OCI-LY7 (cell line): ENCODE results near the gene GJB4. TPM values are rescaled to one million over a fixed set of nuclear protein-coding genes. Genes with fewer than 3 reads are reported as not detected.
"Not testable (repeated sequence)": the region's sequence is repeated elsewhere in the genome, so short reads cannot be mapped to it uniquely, and the experiment has no call there.

Source experiments
- BruUV-seq: library from RNA; stranded (reverse); fragments of 400-500 nt; replicated peaks from 2 replicates; lab custom pipeline; 2021; lab: Mats Ljungman, UMichigan
- CTCF ChIA-PET: fragments of 300-600 bp; sonication (Branson Sonifier 250); formaldehyde crosslinking; loops from one replicate; lab custom pipeline; 2022; ENCODE audit warnings: antibody characterized with exemption; ENCODE audit not compliant: unreplicated experiment; lab: Charles Lee
- POLR2A ChIA-PET: fragments of 300-600 bp; sonication (Branson Sonifier 250); formaldehyde crosslinking; loops from one replicate; lab custom pipeline; 2022; ENCODE audit warnings: antibody characterized with exemption; lab: Charles Lee
- DNase-seq: peaks from one replicate; pipeline ENCODE4 v3.0.0-alpha.2; 2015; ENCODE audit warnings: low spot score
- H2AFZ ChIP-seq: fragments of 200-600 bp; sonication (generic), shearing (Covaris generic); 2 replicates; pipeline ENCODE4 v1.6.1; 2014; ENCODE audit warnings: mild to moderate bottlenecking, antibody characterized with exemption, low read length, moderate library complexity
- H3K27ac ChIP-seq: fragments of 200-600 bp; sonication (generic); 2 replicates; pipeline ENCODE4 v1.5.1; 2014; ENCODE audit warnings: mixed run types, low read depth, mild to moderate bottlenecking, moderate library complexity, low read length, inconsistent platforms; ENCODE audit not compliant: poor library complexity, severe bottlenecking
- H3K36me3 ChIP-seq: fragments of 200-600 bp; sonication (generic); 2 replicates; pipeline ENCODE4 v1.6.1; 2014; ENCODE audit warnings: mild to moderate bottlenecking, antibody characterized with exemption, low read length, moderate library complexity, mixed read lengths; ENCODE audit not compliant: insufficient read depth
- H3K4me1 ChIP-seq: fragments of 200-600 bp; sonication (generic); 2 replicates; pipeline ENCODE4 v1.5.1; 2014; ENCODE audit warnings: mild to moderate bottlenecking, low read length; ENCODE audit not compliant: insufficient read depth, poor library complexity, severe bottlenecking
- H3K4me2 ChIP-seq: fragments of 200-600 bp; sonication (generic); 2 replicates; pipeline ENCODE4 v1.6.1; 2014; ENCODE audit warnings: mild to moderate bottlenecking, low read length
- H3K4me3 ChIP-seq: fragments of 200-600 bp; sonication (generic); 2 replicates; pipeline ENCODE4 v1.5.1; 2014; ENCODE audit warnings: mild to moderate bottlenecking, low read depth, low read length; ENCODE audit not compliant: poor library complexity, severe bottlenecking
- H3K79me2 ChIP-seq: fragments of 200-600 bp; sonication (generic); 2 replicates; pipeline ENCODE4 v1.6.1; 2016; ENCODE audit warnings: low read depth, mild to moderate bottlenecking, low read length, moderate library complexity, mixed read lengths; ENCODE audit not compliant: insufficient read depth
- H3K9me2 ChIP-seq: fragments of 200-600 bp; sonication (generic); 2 replicates; pipeline ENCODE4 v1.6.1; 2016; ENCODE audit warnings: mild to moderate bottlenecking, low read length, mixed read lengths; ENCODE audit not compliant: insufficient read depth
- H3K9me3 ChIP-seq: fragments of 200-600 bp; sonication (generic); 2 replicates; pipeline ENCODE4 v1.6.1; 2014; ENCODE audit warnings: mild to moderate bottlenecking, mixed run types, low read length, mixed read lengths
- H4K20me1 ChIP-seq: fragments of 200-600 bp; sonication (generic); 2 replicates; pipeline ENCODE4 v1.6.1; 2014; ENCODE audit warnings: mild to moderate bottlenecking, antibody characterized with exemption, low read length, moderate library complexity, mixed read lengths; ENCODE audit not compliant: insufficient read depth
- EZH2phosphoT487 ChIP-seq: fragments of 200-600 bp; sonication (generic); IDR thresholded peaks from 2 replicates; pipeline ENCODE4 v1.6.1; 2018; ENCODE audit warnings: low read depth, borderline replicate concordance, mild to moderate bottlenecking, mixed run types, antibody characterized with exemption, low read length, moderate library complexity, mixed read lengths
- intact Hi-C: fragments of 100-400 bp; cut with micrococcal nuclease; formaldehyde crosslinking; loops from one replicate; pipeline ENCODE4 v1.10.0; 2022; ENCODE audit not compliant: unreplicated experiment
- total RNA-seq, 2 experiments: library from RNA; depleted of rRNA in 1 of 2; stranded (reverse); fragments of >200 nt in 1 of 2; shearing (Covaris generic) in 1 of 2; gene quantifications; 2 replicates each; pipeline ENCODE4 v1.2.3, GENCODE V29; 2014 to 2022
- TF ChIP-seq, protein P1 (sequence below): fragments of 200-600 bp; sonication (generic); conservative IDR thresholded peaks from 2 replicates; pipeline ENCODE4 v1.5.1; 2014; ENCODE audit warnings: mild to moderate bottlenecking, antibody characterized with exemption, low read length, moderate library complexity, mixed read lengths

GJB4 gene
- total RNA-seq, 2 experiments from 2014 or later: not detected

DNA sequence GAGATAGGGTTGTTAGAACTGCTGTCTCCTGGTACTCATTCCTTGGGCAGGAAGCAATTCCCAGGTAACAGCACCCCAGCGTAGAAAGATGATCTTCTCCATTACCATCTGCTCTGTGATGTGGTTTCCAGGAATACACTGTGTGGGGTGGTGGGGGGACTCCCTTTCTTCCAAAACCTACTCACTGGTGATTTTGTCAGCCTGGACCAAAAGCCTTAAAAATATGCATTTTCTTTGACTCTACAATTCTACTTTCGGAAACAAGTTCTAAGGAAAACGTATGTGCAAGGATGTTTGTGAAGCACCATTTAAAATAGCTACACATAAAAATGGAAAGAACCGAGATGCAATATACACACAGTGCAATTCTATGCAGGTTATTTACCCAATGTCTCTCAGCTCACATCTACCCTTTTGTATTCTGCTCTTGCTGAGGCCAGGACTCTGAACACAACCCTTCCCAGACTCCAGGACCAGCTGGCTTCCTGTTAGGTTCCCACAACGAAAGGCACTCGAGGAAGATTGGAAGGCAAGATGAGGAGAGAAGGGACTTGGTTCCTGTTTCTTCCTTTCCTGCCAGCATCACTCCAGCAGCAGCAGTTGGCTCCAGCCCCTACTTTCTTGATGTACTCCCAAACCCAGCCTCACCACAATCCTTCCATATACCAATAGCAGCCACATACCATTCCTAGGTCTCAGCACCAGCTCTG lies 37.7 kb upstream of the GJB4 start:
- CTCF ChIA-PET: no interaction called here
- no peak overlapping the region for H3K4me3 ChIP-seq
- DNase-seq: no peak
- intact Hi-C loops: no loop called here
- no peak overlapping the region for H2AFZ ChIP-seq
- no peaks in the 10 kb centered on the region for H3K4me1 ChIP-seq
- POLR2A ChIA-PET: interaction anchor here (0.5 kb wide), 1 partner anchor 15 kb away, joined by 3 read pairs; no protein-coding TSS in a partner anchor
- no peaks in the 10 kb centered on the region for H3K36me3 ChIP-seq
- H3K9me2 ChIP-seq: no peaks in the 10 kb centered on the region
- BruUV-seq: no TSS peak
- H3K4me2 ChIP-seq: no peak overlapping the region
- H3K79me2 ChIP-seq: no peaks in the 10 kb centered on the region
- H3K9me3 ChIP-seq: no peaks in the 10 kb centered on the region
- H3K27ac ChIP-seq: no peak overlapping the region
- no peaks in the 10 kb centered on the region for H4K20me1 ChIP-seq
- TF ChIP-seq EZH2phosphoT487: no peak
- TF ChIP-seq, protein P1, sequence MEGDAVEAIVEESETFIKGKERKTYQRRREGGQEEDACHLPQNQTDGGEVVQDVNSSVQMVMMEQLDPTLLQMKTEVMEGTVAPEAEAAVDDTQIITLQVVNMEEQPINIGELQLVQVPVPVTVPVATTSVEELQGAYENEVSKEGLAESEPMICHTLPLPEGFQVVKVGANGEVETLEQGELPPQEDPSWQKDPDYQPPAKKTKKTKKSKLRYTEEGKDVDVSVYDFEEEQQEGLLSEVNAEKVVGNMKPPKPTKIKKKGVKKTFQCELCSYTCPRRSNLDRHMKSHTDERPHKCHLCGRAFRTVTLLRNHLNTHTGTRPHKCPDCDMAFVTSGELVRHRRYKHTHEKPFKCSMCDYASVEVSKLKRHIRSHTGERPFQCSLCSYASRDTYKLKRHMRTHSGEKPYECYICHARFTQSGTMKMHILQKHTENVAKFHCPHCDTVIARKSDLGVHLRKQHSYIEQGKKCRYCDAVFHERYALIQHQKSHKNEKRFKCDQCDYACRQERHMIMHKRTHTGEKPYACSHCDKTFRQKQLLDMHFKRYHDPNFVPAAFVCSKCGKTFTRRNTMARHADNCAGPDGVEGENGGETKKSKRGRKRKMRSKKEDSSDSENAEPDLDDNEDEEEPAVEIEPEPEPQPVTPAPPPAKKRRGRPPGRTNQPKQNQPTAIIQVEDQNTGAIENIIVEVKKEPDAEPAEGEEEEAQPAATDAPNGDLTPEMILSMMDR: no peak

GRCh38 chr1:34726861-34727260 lies 32.7 kb upstream of the GJB4 start:
- Histone ChIP-seq H3K4me1 (no peaks in the 10 kb centered on the region), H2AFZ (no peak overlapping the region), H3K9me2 (no peaks in the 10 kb centered on the region), H3K79me2 (no peaks in the 10 kb centered on the region), H3K9me3 (no peaks in the 10 kb centered on the region), H3K4me2 (no peak overlapping the region), H3K4me3 (no peak overlapping the region), H3K36me3 (no peaks in the 10 kb centered on the region), H4K20me1 (no peaks in the 10 kb centered on the region), H3K27ac (no peak overlapping the region)
- no peak for DNase-seq
- CTCF ChIA-PET: no interaction called here
- POLR2A ChIA-PET: no interaction called here
- BruUV-seq: no TSS peak
- intact Hi-C loops: no loop called here
- no peak for TF ChIP-seq EZH2phosphoT487
- TF ChIP-seq, protein P1: no peak

- POLR2A ChIA-PET: no interaction called here
- no peaks in the 10 kb centered on the region for H3K79me2 ChIP-seq
- no peaks in the 10 kb centered on the region for H3K9me3 ChIP-seq
- H4K20me1 ChIP-seq: no peaks in the 10 kb centered on the region
- no TSS peak for BruUV-seq
- CTCF ChIA-PET: no interaction called here
- TF ChIP-seq EZH2phosphoT487: no peak
- TF ChIP-seq, protein P1: no peak
- H3K4me3 ChIP-seq: no peak overlapping the region
- H3K4me2 ChIP-seq: no peak overlapping the region
- intact Hi-C loops: no loop called here
- no peak overlapping the region for H3K27ac ChIP-seq
- no peak overlapping the region for H2AFZ ChIP-seq
- no peak for DNase-seq
- no peaks in the 10 kb centered on the region for H3K4me1 ChIP-seq
- H3K9me2 ChIP-seq: no peaks in the 10 kb centered on the region
- H3K36me3 ChIP-seq: no peaks in the 10 kb centered on the region
Measured at GRCh38 chr1:34730485-34730884, 29.1 kb upstream of the GJB4 start.

- H4K20me1 ChIP-seq, intact Hi-C loops, H3K9me3 ChIP-seq, H3K79me2 ChIP-seq, H3K4me2 ChIP-seq, H3K9me2 ChIP-seq, H3K27ac ChIP-seq, H3K36me3 ChIP-seq, H3K4me3 ChIP-seq, DNase-seq, H3K4me1 ChIP-seq, POLR2A ChIA-PET, CTCF ChIA-PET, H2AFZ ChIP-seq, BruUV-seq: not testable (repeated sequence)
Measured at GRCh38 chr1:34732831-34733230, 26.7 kb upstream of the GJB4 start.
